ENCODE measurements around the gene SECISBP2L.

GRCh38 chr15:49055630-49056029 is 9.4 kb upstream of the SECISBP2L start:
- no peak for TF ChIP-seq CTCF (IDR thresholded peaks at IDR 0.05)
- no peak for TF ChIP-seq POLR2A (IDR thresholded peaks at IDR 0.05)
